Endodermal cell (in vitro differentiated cells): ENCODE results near the gene DLGAP1. TPM values are rescaled to one million over a fixed set of nuclear protein-coding genes. Genes with fewer than 3 reads are reported as not detected.

Experiments
- DNase-seq: peaks from one replicate; pipeline ENCODE4 v3.0.0-alpha.2; 2017
- H3K27ac ChIP-seq: 2 replicates; pipeline ENCODE4 v1.5.1; 2013; ENCODE audit warnings: mild to moderate bottlenecking, low read depth, low read length, moderate library complexity
- H3K27me3 ChIP-seq: 2 replicates; pipeline ENCODE4 v1.6.1; 2013; ENCODE audit warnings: mild to moderate bottlenecking, low read length, moderate library complexity; ENCODE audit not compliant: insufficient read depth, control insufficient read depth, poor library complexity, severe bottlenecking
- H3K36me3 ChIP-seq: 2 replicates; pipeline ENCODE4 v1.7.0; 2013; ENCODE audit warnings: mild to moderate bottlenecking, low read length, moderate library complexity; ENCODE audit not compliant: control insufficient read depth, insufficient read depth
- H3K4me1 ChIP-seq: one replicate; pipeline ENCODE4 v1.7.0; 2013; ENCODE audit warnings: low read length; ENCODE audit not compliant: control insufficient read depth, insufficient read depth
- H3K4me3 ChIP-seq: 2 replicates; pipeline ENCODE4 v1.5.1; 2013; ENCODE audit warnings: mild to moderate bottlenecking, low read length, moderate library complexity
- H3K9ac ChIP-seq: 2 replicates; pipeline ENCODE4 v1.6.1; 2013; ENCODE audit warnings: mild to moderate bottlenecking, low read length, moderate library complexity; ENCODE audit not compliant: poor library complexity, severe bottlenecking; ENCODE audit errors: extremely low read depth
- H3K9me3 ChIP-seq: 2 replicates; pipeline ENCODE4 v1.6.1; 2013; ENCODE audit warnings: mild to moderate bottlenecking, low read length, moderate library complexity; ENCODE audit not compliant: control insufficient read depth
- H3K27ac Mint-ChIP-seq: 2 replicates; pipeline ENCODE4 v1.8.0; 2020; ENCODE audit warnings: mixed read lengths
- H3K27me3 Mint-ChIP-seq: 2 replicates; pipeline ENCODE4 v1.8.0; 2021; ENCODE audit warnings: mild to moderate bottlenecking, mixed read lengths; ENCODE audit not compliant: insufficient read depth
- H3K36me3 Mint-ChIP-seq: 2 replicates; pipeline ENCODE4 v1.8.0; 2020; ENCODE audit warnings: low read depth, mixed read lengths
- H3K4me1 Mint-ChIP-seq: 2 replicates; pipeline ENCODE4 v1.8.0; 2020; ENCODE audit warnings: mixed read lengths
- H3K4me3 Mint-ChIP-seq: 2 replicates; pipeline ENCODE4 v1.8.0; 2020; ENCODE audit warnings: mild to moderate bottlenecking, moderate library complexity, mixed read lengths
- H3K9me3 Mint-ChIP-seq: 2 replicates; pipeline ENCODE4 v1.8.0; 2020; ENCODE audit warnings: mild to moderate bottlenecking, mixed read lengths
- CTCF ChIP-seq: fragments of 200-600 bp; sonication (generic); conservative IDR thresholded peaks from 2 replicates; pipeline ENCODE4 v1.5.0; 2021; ENCODE audit warnings: antibody characterized with exemption, mild to moderate bottlenecking
- WGBS, 2 experiments: methylation state at CpG; one replicate each; pipeline versions ENCODE4 v1.1.5 to v1.1.7; 2013; ENCODE audit warnings: missing lambda C conversion rate in 2 of 2, mixed read lengths in 1 of 2; ENCODE audit not compliant: insufficient coverage in 1 of 2, insufficient read length in 1 of 2; 5-methylcytosine and 5-hydroxymethylcytosine counted together
- total RNA-seq, 2 donors: library from RNA; stranded (reverse); fragmentation: NEBNext Ultra II Directional in 1 of 2; extraction: Animal tissue kit (Norgen Biotek cat#: 25700) in 1 of 2; gene quantifications; 2 replicates in 1 of 2; 3 replicates in 1 of 2; pipeline ENCODE4 v1.2.1, GENCODE V29; 2021

DLGAP1 gene
- total RNA-seq, 2 donors from 2014 or later = 11.5 to 21.5 TPM

- Mint-ChIP-seq H3K4me1 (peaks cover 5% of the 10 kb centered on the region), H3K36me3 (no peaks in the 10 kb centered on the region), H3K4me3 (no peak overlapping the region), H3K27ac (no peak overlapping the region), H3K27me3 (no peaks in the 10 kb centered on the region), H3K9me3 (no peaks in the 10 kb centered on the region)
- no peak overlapping the region for H3K4me3 ChIP-seq
- no peak for TF ChIP-seq CTCF
- H3K9ac ChIP-seq = no peak overlapping the region
- no peak for DNase-seq
- no peak overlapping the region for H3K27ac ChIP-seq
- no peaks in the 10 kb centered on the region for H3K9me3 ChIP-seq
- H3K27me3 ChIP-seq = no peaks in the 10 kb centered on the region
- no peaks in the 10 kb centered on the region for H3K36me3 ChIP-seq
- 93 to 94% methylated on average over 2 to 6 of the region's 6 CpGs for whole genome bisulfite sequencing, 2 experiments
- H3K4me1 ChIP-seq = no peaks in the 10 kb centered on the region
Observed at GRCh38 chr18:3931013-3931315, 524.1 kb downstream of the DLGAP1 start.

- Mint-ChIP-seq H3K4me1 (peaks cover 5% of the 10 kb centered on the region), H3K36me3 (no peaks in the 10 kb centered on the region), H3K9me3 (no peaks in the 10 kb centered on the region), H3K4me3 (no peak overlapping the region), H3K27me3 (no peaks in the 10 kb centered on the region), H3K27ac (no peak overlapping the region)
- H3K27me3 ChIP-seq = no peaks in the 10 kb centered on the region
- H3K27ac ChIP-seq = no peak overlapping the region
- no peak overlapping the region for H3K9ac ChIP-seq
- 92 to 97% methylated on average over 7 to 13 of the region's 13 CpGs for WGBS, 2 experiments
- no peak for DNase-seq
- TF ChIP-seq CTCF = no peak
- no peak overlapping the region for H3K4me3 ChIP-seq
- no peaks in the 10 kb centered on the region for H3K9me3 ChIP-seq
- H3K4me1 ChIP-seq = no peaks in the 10 kb centered on the region
- no peaks in the 10 kb centered on the region for H3K36me3 ChIP-seq
Observed at GRCh38 chr18:3930126-3931012, 524.7 kb downstream of the DLGAP1 start.

- Histone ChIP-seq H3K9me3 (no peaks in the 10 kb centered on the region), H3K36me3 (no peaks in the 10 kb centered on the region), H3K4me1 (no peaks in the 10 kb centered on the region), H3K27ac (no peak overlapping the region), H3K27me3 (no peaks in the 10 kb centered on the region), H3K4me3 (no peak overlapping the region), H3K9ac (no peak overlapping the region)
- Mint-ChIP-seq H3K4me1 (peaks cover 2% of the 10 kb centered on the region), H3K27ac (no peak overlapping the region), H3K27me3 (no peaks in the 10 kb centered on the region), H3K4me3 (no peak overlapping the region), H3K36me3 (no peaks in the 10 kb centered on the region), H3K9me3 (no peaks in the 10 kb centered on the region)
- no peak for DNase-seq
- 95 to 100% methylated on average over 1 of the region's 1 CpG for WGBS, 2 experiments
- TF ChIP-seq CTCF = no peak
Observed at GRCh38 chr18:3924455-3924854, 530.7 kb downstream of the DLGAP1 start.
